Spleen (tissue), 7 donors: Measurements from ENCODE around the gene WDFY4.

Experiments used
- CTCF ChIP-seq, 11 experiments: fragments of 200-600 bp in 7 of 11; fragments of 450-650 bp in 4 of 11; sonication (generic) in 4 of 11; IDR thresholded peaks in 8 of 11; conservative IDR thresholded peaks in 3 of 11; 1 replicate in 7 of 11; 2 replicates in 4 of 11; pipeline versions ENCODE4 v1.4.0 to v1.8.0; 2016 to 2021; ENCODE audit warnings: antibody characterized with exemption in 11 of 11, inconsistent platforms in 4 of 11, mild to moderate bottlenecking in 1 of 11
- POLR2A ChIP-seq, 3 donors: fragments of 450-650 bp; IDR thresholded peaks; one replicate each; pipeline ENCODE4 v1.5.1; 2017; ENCODE audit warnings: antibody characterized with exemption in 3 of 3, mild to moderate bottlenecking in 1 of 3
- POLR2AphosphoS5 ChIP-seq, 3 donors: sonication (generic); formaldehyde crosslinking; IDR thresholded peaks; one replicate each; pipeline ENCODE4 v1.5.1; 2017; ENCODE audit warnings: antibody characterized with exemption in 3 of 3
- donor health status: DM: no; HTN: no; CAD: no; lungs with moderate emphysema.
- donor health status: DM: no; HTN: no; CAD: no.
- donor health status: DM: no; HTN: no; CAD: no.

DNA sequence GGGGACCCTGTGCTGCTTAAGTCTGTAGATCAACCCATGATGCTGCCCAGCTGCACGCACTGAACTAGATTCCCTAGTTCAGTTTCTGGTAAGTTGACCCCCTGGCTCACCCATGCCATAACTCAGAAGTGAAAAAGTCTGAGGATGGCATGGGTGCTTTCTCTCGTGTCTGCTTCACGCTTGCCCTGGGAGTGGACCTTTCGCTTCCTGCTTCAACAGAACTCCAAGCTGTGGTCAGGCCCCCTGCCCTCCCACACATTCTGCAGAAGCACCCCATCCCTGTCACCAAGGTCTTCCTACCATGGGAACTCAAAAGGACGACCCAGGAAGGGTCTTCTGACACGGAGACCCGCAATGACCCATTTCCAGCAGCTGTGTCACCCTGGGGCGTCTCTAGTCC lies 215.1 kb downstream of the WDFY4 start:
- TF ChIP-seq CTCF (IDR thresholded peaks at IDR 0.05 in 8 of 11, conservative IDR thresholded peaks at IDR 0.05 in 3 of 11) (no peak), POLR2A (IDR thresholded peaks at IDR 0.05) (no peak), POLR2AphosphoS5 (IDR thresholded peaks at IDR 0.05) (no peak)
